Measurements from ENCODE around the gene VSIR. TPM values are rescaled to one million over a fixed set of nuclear protein-coding genes. Genes with fewer than 3 reads are reported as not detected.
A peak's percentile ranks its signal among the peaks of the same experiment; 100 is the strongest.

The VSIR gene
- polyA plus RNA-seq, 1 of the 3 experiments (the other 2 are of a cell fraction) = 11.3 TPM

DNA sequence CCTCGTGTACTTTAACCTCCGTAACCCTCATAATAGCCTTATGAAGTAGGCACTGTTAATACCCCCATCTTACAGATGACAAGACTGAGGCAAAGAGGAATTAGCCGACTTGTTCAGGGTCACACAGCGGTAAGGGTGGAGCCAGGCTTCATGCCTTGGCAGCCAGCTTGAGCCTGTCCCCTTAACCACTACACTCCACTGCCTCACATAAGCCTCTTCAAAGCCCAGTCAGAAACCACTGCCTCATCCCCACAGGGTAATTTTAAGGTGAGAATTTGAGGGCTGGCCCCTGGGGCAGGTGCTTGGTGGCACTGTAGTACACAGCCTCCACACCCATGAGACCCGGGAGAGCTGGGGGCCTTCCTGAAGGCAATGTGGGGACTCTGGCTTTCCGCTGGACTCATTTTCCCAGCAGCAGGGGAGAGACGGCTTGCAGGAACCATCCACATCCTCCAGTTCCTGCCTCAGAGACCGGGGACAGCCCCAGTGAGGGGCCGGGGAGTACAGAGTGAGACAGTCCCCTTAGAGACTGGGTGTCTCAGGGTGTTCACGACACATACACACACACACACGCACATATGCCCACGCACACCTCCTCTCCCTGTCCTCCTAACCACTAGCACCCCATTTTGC, 46.1 kb downstream of the VSIR start:
- Histone ChIP-seq H3K9ac (no peak overlapping the region), H3K27ac (ENCODE audit: low read depth in 2 of 2, low read length in 1 of 2) (peak overlapping the region in 1 of 2 experiments; percentile 91; a peak in 2 of 4 replicates), H3K4me3 (ENCODE audit: low read depth in 2 of 2, low read length in 1 of 2) (no peak overlapping the region), H3K36me3 (replicated peaks in 1 of 2; ENCODE audit: control insufficient read depth in 1 of 2, insufficient read depth in 2 of 2, low read length in 1 of 2) (no peaks in the 10 kb centered on the region), H3K4me2 (no peak overlapping the region), H3K9me3 (no peaks in the 10 kb centered on the region), H3K9me2 (no peaks in the 10 kb centered on the region), H3K4me1 (ENCODE audit: control insufficient read depth in 1 of 2, insufficient read depth in 2 of 2, low read depth in 1 of 2, low read length in 1 of 2) (peaks cover 0 to 46% of the 10 kb centered on the region in 2 experiments; a peak in 1 of 4 replicates), H3K27me3 (ENCODE audit: insufficient read depth) (no peaks in the 10 kb centered on the region), H3F3A (replicated peaks; ENCODE audit: insufficient read depth) (no peaks in the 10 kb centered on the region), H2AFZ (ENCODE audit: low read depth) (no peak overlapping the region), H3K79me2 (ENCODE audit: insufficient read depth) (no peaks in the 10 kb centered on the region), H4K20me1 (ENCODE audit: insufficient read depth) (no peaks in the 10 kb centered on the region)
- no peak for DNase-seq
- 88% methylated on average over 11 of the region's 12 CpGs for WGBS (ENCODE audit: low lambda C conversion rate)
- CTCF ChIA-PET = interaction anchor here (0.8 to 4.1 kb wide), 7 partner anchors 10 to 362 kb away, joined by 3 to 24 read pairs (median 6); partner anchors contain the start of genes CDH23 and VSIR
- TF ChIP-seq PBX3 (IDR thresholded peaks at IDR 0.05) = no peak
- no peak for TF ChIP-seq SIN3A (IDR thresholded peaks at IDR 0.05; ENCODE audit: borderline replicate concordance, low read depth, low read length)
- TF ChIP-seq NRF1 (IDR thresholded peaks at IDR 0.05; ENCODE audit: low read depth, low read length) = no peak
- no peak for TF ChIP-seq USF1 (IDR thresholded peaks at IDR 0.05; ENCODE audit: borderline replicate concordance, low read depth)
- no peak for TF ChIP-seq MXI1 (IDR thresholded peaks at IDR 0.05; ENCODE audit: low read depth, low read length)
- TF ChIP-seq RAD21 (IDR thresholded peaks at IDR 0.05; ENCODE audit: low read length) = no peak
- no peak for TF ChIP-seq JUND (IDR thresholded peaks at IDR 0.05)
- TF ChIP-seq FOSL2 (IDR thresholded peaks at IDR 0.05; ENCODE audit: borderline replicate concordance, low read depth) = no peak
- TF ChIP-seq RFX5 (IDR thresholded peaks at IDR 0.05; ENCODE audit: low read length) = no peak
- no peak for TF ChIP-seq NFIC (IDR thresholded peaks at IDR 0.05; ENCODE audit: borderline replicate concordance)
- no peak for TF ChIP-seq MEF2A (IDR thresholded peaks at IDR 0.05; ENCODE audit: borderline replicate concordance, low read depth)
- POLR2A ChIA-PET = no interaction called here

GRCh38 chr10:71726580-71727104, 46.7 kb downstream of the VSIR start:
- Histone ChIP-seq H3K9ac (no peak overlapping the region), H3K27ac (ENCODE audit: low read depth in 2 of 2, low read length in 1 of 2) (peak overlapping the region in 1 of 2 experiments; percentile 91; a peak in 2 of 4 replicates), H3K36me3 (replicated peaks in 1 of 2; ENCODE audit: control insufficient read depth in 1 of 2, insufficient read depth in 2 of 2, low read length in 1 of 2) (no peaks in the 10 kb centered on the region), H3K4me1 (ENCODE audit: control insufficient read depth in 1 of 2, insufficient read depth in 2 of 2, low read depth in 1 of 2, low read length in 1 of 2) (peaks cover 0 to 46% of the 10 kb centered on the region in 2 experiments; a peak in 1 of 4 replicates), H3K27me3 (ENCODE audit: insufficient read depth) (0 out of 2 replicates have a peak, but pooled peaks cover 3% of the 10 kb centered on the region), H3K9me3 (no peaks in the 10 kb centered on the region), H3K4me2 (no peak overlapping the region), H2AFZ (ENCODE audit: low read depth) (no peak overlapping the region), H3K79me2 (ENCODE audit: insufficient read depth) (no peaks in the 10 kb centered on the region), H3F3A (replicated peaks; ENCODE audit: insufficient read depth) (no peaks in the 10 kb centered on the region), H4K20me1 (ENCODE audit: insufficient read depth) (no peaks in the 10 kb centered on the region), H3K4me3 (ENCODE audit: low read depth in 2 of 2, low read length in 1 of 2) (no peak overlapping the region), H3K9me2 (no peaks in the 10 kb centered on the region)
- CTCF ChIA-PET = interaction anchor here (0.8 to 4.1 kb wide), 8 partner anchors 10 to 362 kb away, joined by 3 to 24 read pairs (median 4); partner anchors contain the start of gene VSIR
- 89% methylated on average over 9 of the region's 11 CpGs for WGBS (ENCODE audit: low lambda C conversion rate)
- DNase-seq = no peak
- POLR2A ChIA-PET = no interaction called here
- no peak for TF ChIP-seq USF2 (IDR thresholded peaks at IDR 0.05; ENCODE audit: borderline replicate concordance, low read depth, low read length)
- no peak for TF ChIP-seq NFIC (IDR thresholded peaks at IDR 0.05; ENCODE audit: borderline replicate concordance)
- TF ChIP-seq POLR2AphosphoS5 (IDR thresholded peaks at IDR 0.05; ENCODE audit: low read depth, low read length) = no peak
- TF ChIP-seq GABPA (IDR thresholded peaks at IDR 0.05; ENCODE audit: low read depth) = no peak
- no peak for TF ChIP-seq USF1 (IDR thresholded peaks at IDR 0.05; ENCODE audit: borderline replicate concordance, low read depth)
- TF ChIP-seq RXRA (IDR thresholded peaks at IDR 0.05; ENCODE audit: borderline replicate concordance, low read depth) = no peak
- no peak for TF ChIP-seq ELF1 (IDR thresholded peaks at IDR 0.05)
- TF ChIP-seq, protein P1, sequence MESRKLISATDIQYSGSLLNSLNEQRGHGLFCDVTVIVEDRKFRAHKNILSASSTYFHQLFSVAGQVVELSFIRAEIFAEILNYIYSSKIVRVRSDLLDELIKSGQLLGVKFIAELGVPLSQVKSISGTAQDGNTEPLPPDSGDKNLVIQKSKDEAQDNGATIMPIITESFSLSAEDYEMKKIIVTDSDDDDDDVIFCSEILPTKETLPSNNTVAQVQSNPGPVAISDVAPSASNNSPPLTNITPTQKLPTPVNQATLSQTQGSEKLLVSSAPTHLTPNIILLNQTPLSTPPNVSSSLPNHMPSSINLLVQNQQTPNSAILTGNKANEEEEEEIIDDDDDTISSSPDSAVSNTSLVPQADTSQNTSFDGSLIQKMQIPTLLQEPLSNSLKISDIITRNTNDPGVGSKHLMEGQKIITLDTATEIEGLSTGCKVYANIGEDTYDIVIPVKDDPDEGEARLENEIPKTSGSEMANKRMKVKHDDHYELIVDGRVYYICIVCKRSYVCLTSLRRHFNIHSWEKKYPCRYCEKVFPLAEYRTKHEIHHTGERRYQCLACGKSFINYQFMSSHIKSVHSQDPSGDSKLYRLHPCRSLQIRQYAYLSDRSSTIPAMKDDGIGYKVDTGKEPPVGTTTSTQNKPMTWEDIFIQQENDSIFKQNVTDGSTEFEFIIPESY (IDR thresholded peaks at IDR 0.05; ENCODE audit: borderline replicate concordance, low read depth) = no peak
- no peak for TF ChIP-seq RFX5 (IDR thresholded peaks at IDR 0.05; ENCODE audit: low read length)
- no peak for TF ChIP-seq RCOR1 (IDR thresholded peaks at IDR 0.05; ENCODE audit: low read length)
- no peak for TF ChIP-seq FOSL2 (IDR thresholded peaks at IDR 0.05; ENCODE audit: borderline replicate concordance, low read depth)
- no peak for TF ChIP-seq MAX (IDR thresholded peaks at IDR 0.05; ENCODE audit: low read depth)
- TF ChIP-seq EZH2phosphoT487 (IDR thresholded peaks at IDR 0.05; ENCODE audit: borderline replicate concordance, low read depth) = no peak
- TF ChIP-seq SIN3A (IDR thresholded peaks at IDR 0.05; ENCODE audit: borderline replicate concordance, low read depth, low read length) = no peak
